Nephron (organoid): ENCODE measurements around the gene WDR12.
"Not testable (repeated sequence)": the region's sequence is repeated elsewhere in the genome, so short reads cannot be mapped to it uniquely, and the experiment has no call there.

Source experiments
- H3K27ac Mint-ChIP-seq, 3 experiments: 2 replicates each; pipeline ENCODE4 v1.8.0; 2020; ENCODE audit warnings: mixed read lengths in 3 of 3, mild to moderate bottlenecking in 2 of 3, moderate library complexity in 1 of 3
- H3K27me3 Mint-ChIP-seq: 2 replicates; pipeline ENCODE4 v1.8.0; 2021; ENCODE audit warnings: low read depth, mild to moderate bottlenecking, moderate library complexity, mixed read lengths
- H3K36me3 Mint-ChIP-seq: 2 replicates; pipeline ENCODE4 v1.8.0; 2020; ENCODE audit warnings: low read depth, mixed read lengths
- H3K4me1 Mint-ChIP-seq: 2 replicates; pipeline ENCODE4 v1.8.0; 2020; ENCODE audit warnings: mixed read lengths
- H3K4me3 Mint-ChIP-seq, 3 experiments: 2 replicates each; pipeline ENCODE4 v1.8.0; 2020; ENCODE audit warnings: mild to moderate bottlenecking in 3 of 3, mixed read lengths in 3 of 3, moderate library complexity in 2 of 3
- H3K9me3 Mint-ChIP-seq: 2 replicates; pipeline ENCODE4 v1.8.0; 2020; ENCODE audit warnings: mixed read lengths
- CTCF ChIP-seq, 3 experiments: fragments of 200-600 bp; sonication (generic); IDR thresholded peaks; one replicate each; pipeline ENCODE4 v1.5.0; 2021; ENCODE audit warnings: antibody characterized with exemption in 3 of 3; ENCODE audit not compliant: unreplicated experiment in 3 of 3

Gene WDR12

GRCh38 chr2:202877699-202878098 is 33.8 kb downstream of the WDR12 start:
- H3K9me3 Mint-ChIP-seq, result no peaks in the 10 kb centered on the region
- no peak for TF ChIP-seq CTCF (IDR thresholded peaks at IDR 0.05; ENCODE audit: unreplicated experiment in 3 of 3)
- no peaks in the 10 kb centered on the region for H3K4me1 Mint-ChIP-seq
- no peak overlapping the region for H3K27ac Mint-ChIP-seq
- H3K4me3 Mint-ChIP-seq, result no peak overlapping the region
- peaks cover 17% of the 10 kb centered on the region for H3K36me3 Mint-ChIP-seq
- H3K27me3 Mint-ChIP-seq, result no peaks in the 10 kb centered on the region

- TF ChIP-seq CTCF (IDR thresholded peaks at IDR 0.05; ENCODE audit: unreplicated experiment in 3 of 3), result no peak
- Mint-ChIP-seq H3K4me1 (peaks cover 14% of the 10 kb centered on the region), H3K4me3 (peak within 1 kb of the TSS; percentile 90 to 95 (median 94)), H3K9me3 (no peaks in the 10 kb centered on the region), H3K36me3 (no peaks in the 10 kb centered on the region), H3K27me3 (no peaks in the 10 kb centered on the region), H3K27ac (peak within 1 kb of the TSS; percentile 89 to 96 (median 92))
Observed at GRCh38 chr2:202871300-202872141, 40.0 kb downstream of the WDR12 start, which contains the start of gene ICA1L. ICA1L (minus strand) TSS chr2:202871766; CDS start chr2:202829009, 42,757 bp downstream.

- Mint-ChIP-seq H3K4me3 (peak overlapping the region; percentile 90 to 95 (median 94)), H3K4me1 (peaks cover 14% of the 10 kb centered on the region), H3K9me3 (no peaks in the 10 kb centered on the region), H3K27ac (peak overlapping the region; percentile 89 to 96 (median 92)), H3K36me3 (no peaks in the 10 kb centered on the region), H3K27me3 (no peaks in the 10 kb centered on the region)
- peak; percentile 56 to 68 (median 63) for TF ChIP-seq CTCF (IDR thresholded peaks at IDR 0.05; ENCODE audit: unreplicated experiment in 3 of 3)
Observed at GRCh38 chr2:202870431-202871299, 40.8 kb downstream of the WDR12 start.

GRCh38 chr2:202861987-202862386 is 49.5 kb downstream of the WDR12 start:
- Mint-ChIP-seq H3K4me3 (no peak overlapping the region), H3K36me3 (peaks cover 7% of the 10 kb centered on the region), H3K4me1 (no peaks in the 10 kb centered on the region), H3K9me3 (peaks cover 14% of the 10 kb centered on the region), H3K27ac (no peak overlapping the region), H3K27me3 (no peaks in the 10 kb centered on the region)
- TF ChIP-seq CTCF (IDR thresholded peaks at IDR 0.05; ENCODE audit: unreplicated experiment in 3 of 3), result no peak

- Mint-ChIP-seq H3K9me3 (peaks cover 31% of the 10 kb centered on the region), H3K27me3 (no peaks in the 10 kb centered on the region), H3K36me3 (peaks cover 15% of the 10 kb centered on the region), H3K4me1 (no peaks in the 10 kb centered on the region), H3K27ac (no peak overlapping the region), H3K4me3 (no peak overlapping the region)
- TF ChIP-seq CTCF (IDR thresholded peaks at IDR 0.05; ENCODE audit: unreplicated experiment in 3 of 3), result no peak
Observed at GRCh38 chr2:202858601-202859000, 52.9 kb downstream of the WDR12 start.

- Mint-ChIP-seq H3K36me3 (peaks cover 19% of the 10 kb centered on the region), H3K9me3 (peaks cover 18% of the 10 kb centered on the region)
- not testable (repeated sequence) for H3K27ac Mint-ChIP-seq, H3K27me3 Mint-ChIP-seq, H3K4me1 Mint-ChIP-seq, H3K4me3 Mint-ChIP-seq
Observed at GRCh38 chr2:202849343-202849742, 62.1 kb downstream of the WDR12 start.
